ENCODE measurements around the gene LSAMP.

DNA sequence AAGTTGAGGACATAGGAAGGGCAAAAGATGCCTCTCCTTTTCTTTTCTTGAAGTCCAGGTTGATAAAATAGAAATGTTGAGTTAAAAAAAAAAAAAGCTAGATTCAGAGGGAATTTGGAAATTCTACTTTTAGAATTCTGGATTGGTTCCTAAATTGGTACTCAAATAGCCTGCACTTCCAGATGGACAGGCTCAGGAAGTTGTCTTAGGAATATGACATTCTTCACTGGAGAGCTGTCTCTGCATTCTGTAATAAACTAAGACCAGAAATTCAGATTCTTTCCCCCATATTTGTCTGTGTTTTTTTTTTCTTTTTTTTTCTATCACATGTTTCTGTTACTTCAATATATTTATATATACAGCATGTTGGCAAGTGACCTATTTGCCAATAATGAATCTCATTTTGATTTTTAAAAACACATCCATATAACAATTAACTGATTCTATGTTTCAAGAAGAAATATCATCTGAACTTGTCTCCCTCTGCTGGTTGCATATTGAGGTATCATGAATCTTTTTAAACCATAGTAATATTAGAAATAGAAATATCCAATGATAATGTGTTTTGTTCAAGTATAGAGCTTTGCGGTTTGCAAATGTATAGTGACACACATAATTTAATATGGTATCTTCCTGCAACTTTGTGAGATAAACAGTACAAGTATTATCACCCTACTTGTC lies 8.5 kb upstream of the LSAMP start:
- TF ChIP-seq, protein P1, sequence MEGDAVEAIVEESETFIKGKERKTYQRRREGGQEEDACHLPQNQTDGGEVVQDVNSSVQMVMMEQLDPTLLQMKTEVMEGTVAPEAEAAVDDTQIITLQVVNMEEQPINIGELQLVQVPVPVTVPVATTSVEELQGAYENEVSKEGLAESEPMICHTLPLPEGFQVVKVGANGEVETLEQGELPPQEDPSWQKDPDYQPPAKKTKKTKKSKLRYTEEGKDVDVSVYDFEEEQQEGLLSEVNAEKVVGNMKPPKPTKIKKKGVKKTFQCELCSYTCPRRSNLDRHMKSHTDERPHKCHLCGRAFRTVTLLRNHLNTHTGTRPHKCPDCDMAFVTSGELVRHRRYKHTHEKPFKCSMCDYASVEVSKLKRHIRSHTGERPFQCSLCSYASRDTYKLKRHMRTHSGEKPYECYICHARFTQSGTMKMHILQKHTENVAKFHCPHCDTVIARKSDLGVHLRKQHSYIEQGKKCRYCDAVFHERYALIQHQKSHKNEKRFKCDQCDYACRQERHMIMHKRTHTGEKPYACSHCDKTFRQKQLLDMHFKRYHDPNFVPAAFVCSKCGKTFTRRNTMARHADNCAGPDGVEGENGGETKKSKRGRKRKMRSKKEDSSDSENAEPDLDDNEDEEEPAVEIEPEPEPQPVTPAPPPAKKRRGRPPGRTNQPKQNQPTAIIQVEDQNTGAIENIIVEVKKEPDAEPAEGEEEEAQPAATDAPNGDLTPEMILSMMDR (conservative IDR thresholded peaks at IDR 0.05; ENCODE audit: low read depth, low read length), result peak; percentile 51
- TF ChIP-seq EZH2 (IDR thresholded peaks at IDR 0.05; ENCODE audit: low read length, unreplicated experiment), result no peak
- TF ChIP-seq EZH2phosphoT487 (IDR thresholded peaks at IDR 0.05; ENCODE audit: borderline replicate concordance, low read length), result no peak

Data from PC-3 (cell line).